Peyer's patch (tissue), 4 donors: ENCODE measurements around the gene KCNMA1.

Experiments used
- POLR2A ChIP-seq, 2 donors: fragments of 450-650 bp; IDR thresholded peaks; one replicate each; pipeline ENCODE4 v1.5.1; 2017; ENCODE audit warnings: antibody characterized with exemption in 2 of 2, mild to moderate bottlenecking in 2 of 2, moderate library complexity in 2 of 2
- TF ChIP-seq, protein P1 (sequence below), 6 experiments: fragments of 450-650 bp in 4 of 6; fragments of 200-600 bp in 2 of 6; sonication (generic) in 1 of 6; IDR thresholded peaks; one replicate each; pipeline ENCODE4 v1.5.1; 2017 to 2019; ENCODE audit warnings: antibody characterized with exemption in 6 of 6, mild to moderate bottlenecking in 3 of 6, moderate library complexity in 1 of 6

DNA sequence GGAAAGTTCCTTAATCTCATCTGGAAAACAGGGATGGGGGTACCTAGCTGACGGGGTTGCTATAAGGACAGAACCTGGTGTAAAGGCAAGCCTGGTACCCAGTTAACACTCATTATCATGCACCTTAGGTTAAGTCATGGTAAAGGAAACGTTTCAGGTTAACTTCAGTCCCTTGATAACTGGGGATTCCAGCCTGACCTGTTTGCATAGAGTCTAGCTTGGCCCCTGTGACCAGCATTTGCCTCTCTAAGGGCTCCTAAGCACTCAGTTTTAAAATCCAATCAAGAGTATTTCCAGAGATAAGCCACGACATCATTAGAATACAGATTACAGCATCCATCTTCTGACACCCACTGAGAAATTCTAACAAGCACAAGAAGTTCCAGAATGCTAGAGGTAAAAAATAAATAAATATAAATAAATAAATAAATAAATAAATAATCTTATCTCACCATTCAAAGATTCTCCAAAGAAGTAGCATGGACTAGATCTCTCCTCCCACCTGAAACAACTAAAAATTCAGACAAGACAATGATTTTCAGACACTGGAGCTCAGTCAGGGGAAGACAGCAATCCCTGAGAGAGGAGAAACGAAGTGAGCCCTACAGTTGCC is 184.6 kb downstream of the KCNMA1 start:
- TF ChIP-seq, protein P1, sequence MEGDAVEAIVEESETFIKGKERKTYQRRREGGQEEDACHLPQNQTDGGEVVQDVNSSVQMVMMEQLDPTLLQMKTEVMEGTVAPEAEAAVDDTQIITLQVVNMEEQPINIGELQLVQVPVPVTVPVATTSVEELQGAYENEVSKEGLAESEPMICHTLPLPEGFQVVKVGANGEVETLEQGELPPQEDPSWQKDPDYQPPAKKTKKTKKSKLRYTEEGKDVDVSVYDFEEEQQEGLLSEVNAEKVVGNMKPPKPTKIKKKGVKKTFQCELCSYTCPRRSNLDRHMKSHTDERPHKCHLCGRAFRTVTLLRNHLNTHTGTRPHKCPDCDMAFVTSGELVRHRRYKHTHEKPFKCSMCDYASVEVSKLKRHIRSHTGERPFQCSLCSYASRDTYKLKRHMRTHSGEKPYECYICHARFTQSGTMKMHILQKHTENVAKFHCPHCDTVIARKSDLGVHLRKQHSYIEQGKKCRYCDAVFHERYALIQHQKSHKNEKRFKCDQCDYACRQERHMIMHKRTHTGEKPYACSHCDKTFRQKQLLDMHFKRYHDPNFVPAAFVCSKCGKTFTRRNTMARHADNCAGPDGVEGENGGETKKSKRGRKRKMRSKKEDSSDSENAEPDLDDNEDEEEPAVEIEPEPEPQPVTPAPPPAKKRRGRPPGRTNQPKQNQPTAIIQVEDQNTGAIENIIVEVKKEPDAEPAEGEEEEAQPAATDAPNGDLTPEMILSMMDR (IDR thresholded peaks at IDR 0.05) = no peak
- TF ChIP-seq POLR2A (IDR thresholded peaks at IDR 0.05) = no peak
